HUES48 (cell line): ENCODE results near the gene RBM20.

Experiments used
- H3K27ac ChIP-seq: one replicate; pipeline ENCODE4 v1.7.0; 2013; ENCODE audit warnings: low read depth, low read length, inconsistent platforms
- H3K27me3 ChIP-seq: 2 replicates; pipeline ENCODE4 v1.6.1; 2013; ENCODE audit warnings: mild to moderate bottlenecking, low read length; ENCODE audit not compliant: control insufficient read depth, insufficient read depth
- H3K36me3 ChIP-seq: 2 replicates; pipeline ENCODE4 v1.6.1; 2013; ENCODE audit warnings: low read length; ENCODE audit not compliant: control insufficient read depth, insufficient read depth
- H3K4me1 ChIP-seq: 2 replicates; pipeline ENCODE4 v1.6.1; 2013; ENCODE audit warnings: mild to moderate bottlenecking, low read length; ENCODE audit not compliant: control insufficient read depth, insufficient read depth
- H3K4me3 ChIP-seq: 2 replicates; pipeline ENCODE4 v1.5.1; 2013; ENCODE audit warnings: mild to moderate bottlenecking, low read depth, low read length
- H3K9ac ChIP-seq: 2 replicates; pipeline ENCODE4 v1.6.1; 2013; ENCODE audit warnings: mild to moderate bottlenecking, low read depth, low read length, moderate library complexity
- H3K9me3 ChIP-seq: 2 replicates; pipeline ENCODE4 v1.6.1; 2013; ENCODE audit warnings: low read length; ENCODE audit not compliant: control insufficient read depth, insufficient read depth

Gene RBM20

GRCh38 chr10:110746254-110746826 is 102.2 kb downstream of the RBM20 start:
- H3K27me3 ChIP-seq: no peaks in the 10 kb centered on the region
- H3K36me3 ChIP-seq: no peaks in the 10 kb centered on the region
- H3K27ac ChIP-seq: no peak overlapping the region
- H3K9me3 ChIP-seq: no peaks in the 10 kb centered on the region; the same call in 1 of the 2 replicates
- H3K4me3 ChIP-seq: no peak overlapping the region
- no peak overlapping the region for H3K9ac ChIP-seq
- no peaks in the 10 kb centered on the region for H3K4me1 ChIP-seq

GRCh38 chr10:110746969-110747608 is 103.0 kb downstream of the RBM20 start:
- no peaks in the 10 kb centered on the region for H3K4me1 ChIP-seq
- no peaks in the 10 kb centered on the region for H3K27me3 ChIP-seq
- no peak overlapping the region for H3K9ac ChIP-seq
- no peaks in the 10 kb centered on the region; the same call in 1 of the 2 replicates for H3K9me3 ChIP-seq
- no peak overlapping the region for H3K27ac ChIP-seq
- no peaks in the 10 kb centered on the region for H3K36me3 ChIP-seq
- H3K4me3 ChIP-seq: no peak overlapping the region

- Histone ChIP-seq H3K4me1 (no peaks in the 10 kb centered on the region), H3K9ac (no peak overlapping the region), H3K27ac (no peak overlapping the region), H3K9me3 (no peaks in the 10 kb centered on the region; the same call in 1 of the 2 replicates), H3K27me3 (no peaks in the 10 kb centered on the region), H3K4me3 (no peak overlapping the region), H3K36me3 (no peaks in the 10 kb centered on the region)
Measured at GRCh38 chr10:110747609-110748464, 103.7 kb downstream of the RBM20 start.

- Histone ChIP-seq H3K9ac (no peak overlapping the region), H3K27me3 (no peaks in the 10 kb centered on the region), H3K27ac (no peak overlapping the region), H3K36me3 (no peaks in the 10 kb centered on the region), H3K9me3 (no peaks in the 10 kb centered on the region; the same call in 1 of the 2 replicates), H3K4me1 (no peaks in the 10 kb centered on the region), H3K4me3 (no peak overlapping the region)
Measured at GRCh38 chr10:110748970-110749369, 104.8 kb downstream of the RBM20 start.

DNA sequence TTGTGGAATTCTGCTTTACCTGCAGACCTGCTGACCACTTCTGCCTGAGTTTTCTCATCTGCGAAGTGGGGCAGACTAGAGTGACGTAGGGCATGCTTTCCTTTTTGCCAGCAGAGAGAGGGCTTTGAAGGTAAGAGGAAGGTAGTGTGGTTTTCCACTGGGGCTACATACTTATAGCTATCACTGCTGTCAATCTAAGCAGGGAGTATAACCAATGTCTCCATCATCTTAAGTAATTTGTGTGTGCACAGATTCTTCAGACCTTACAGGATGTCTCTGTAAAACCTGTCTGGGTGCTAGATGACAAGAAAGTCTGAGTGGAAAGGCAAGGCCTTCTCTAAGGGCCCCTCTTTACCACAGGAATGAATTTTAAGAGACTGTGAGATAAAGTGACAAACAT is 106.8 kb downstream of the RBM20 start:
- Histone ChIP-seq H3K36me3 (no peaks in the 10 kb centered on the region), H3K9ac (no peak overlapping the region), H3K4me3 (no peak overlapping the region), H3K9me3 (no peaks in the 10 kb centered on the region; the same call in 1 of the 2 replicates), H3K27me3 (no peaks in the 10 kb centered on the region), H3K4me1 (no peaks in the 10 kb centered on the region), H3K27ac (no peak overlapping the region)

- Histone ChIP-seq H3K27me3 (no peaks in the 10 kb centered on the region), H3K27ac (no peak overlapping the region), H3K9ac (no peak overlapping the region), H3K4me1 (no peaks in the 10 kb centered on the region), H3K36me3 (no peaks in the 10 kb centered on the region), H3K9me3 (no peaks in the 10 kb centered on the region; the same call in 1 of the 2 replicates), H3K4me3 (no peak overlapping the region)
Measured at GRCh38 chr10:110751850-110752249, 107.7 kb downstream of the RBM20 start.

DNA sequence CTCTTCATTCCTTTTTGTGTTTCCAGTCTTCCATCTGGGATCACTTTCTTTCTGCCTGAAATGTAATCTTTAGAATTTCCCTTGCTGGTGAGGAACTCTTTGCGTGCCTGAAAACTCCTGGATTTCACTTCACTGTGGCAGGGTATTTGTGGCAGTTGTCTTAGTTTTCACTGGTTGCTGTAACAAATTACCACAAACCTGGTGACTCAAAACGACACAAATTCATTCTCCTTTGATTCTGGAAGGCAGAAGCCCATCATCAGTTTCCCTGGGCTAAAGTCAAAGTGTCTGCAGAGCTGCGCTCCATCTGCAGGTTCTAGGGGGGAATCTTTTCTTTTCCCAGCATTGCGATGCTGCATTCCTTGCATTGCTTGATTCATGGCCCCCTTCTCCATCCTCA is 109.3 kb downstream of the RBM20 start:
- no peaks in the 10 kb centered on the region; the same call in 1 of the 2 replicates for H3K9me3 ChIP-seq
- H3K4me1 ChIP-seq: no peaks in the 10 kb centered on the region
- no peak overlapping the region for H3K4me3 ChIP-seq
- H3K36me3 ChIP-seq: no peaks in the 10 kb centered on the region
- no peaks in the 10 kb centered on the region for H3K27me3 ChIP-seq
- H3K9ac ChIP-seq: no peak overlapping the region
- H3K27ac ChIP-seq: no peak overlapping the region

- H3K4me1 ChIP-seq: no peaks in the 10 kb centered on the region
Measured at GRCh38 chr10:110754375-110755105, 110.4 kb downstream of the RBM20 start.

DNA sequence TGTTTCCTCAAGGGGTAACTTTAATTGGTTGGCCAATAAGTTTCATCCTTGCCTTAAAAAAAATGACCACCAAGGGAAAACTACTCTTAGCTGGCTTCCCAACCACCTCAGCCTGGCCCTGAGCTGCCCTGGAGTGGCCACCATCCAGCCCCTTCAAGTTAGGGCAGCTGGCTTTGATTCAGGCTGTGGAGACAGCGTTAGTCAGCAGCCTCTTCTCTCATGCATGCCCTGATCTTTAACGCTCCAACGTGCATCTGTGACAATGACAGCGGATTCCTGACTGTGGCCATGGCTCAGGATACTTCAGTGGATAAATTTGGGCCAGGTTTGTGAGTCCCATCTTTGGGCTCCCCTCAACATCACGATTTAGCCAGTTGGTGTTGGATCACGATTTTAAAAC is 111.6 kb downstream of the RBM20 start:
- H3K4me1 ChIP-seq: no peaks in the 10 kb centered on the region
- no peak overlapping the region for H3K9ac ChIP-seq
- no peaks in the 10 kb centered on the region for H3K9me3 ChIP-seq
- H3K4me3 ChIP-seq: no peak overlapping the region
- H3K36me3 ChIP-seq: no peaks in the 10 kb centered on the region
- no peaks in the 10 kb centered on the region for H3K27me3 ChIP-seq
- H3K27ac ChIP-seq: no peak overlapping the region

More at GRCh38 chr10:110754375-110755105, 110.4 kb downstream of the RBM20 start:
- no peaks in the 10 kb centered on the region for H3K36me3 ChIP-seq
- H3K9me3 ChIP-seq: no peaks in the 10 kb centered on the region
- no peak overlapping the region for H3K27ac ChIP-seq
- no peak overlapping the region for H3K9ac ChIP-seq
- H3K4me3 ChIP-seq: no peak overlapping the region
- H3K27me3 ChIP-seq: no peaks in the 10 kb centered on the region

GRCh38 chr10:110756876-110757275 is 112.7 kb downstream of the RBM20 start:
- Histone ChIP-seq H3K9me3 (no peaks in the 10 kb centered on the region), H3K4me1 (no peaks in the 10 kb centered on the region), H3K27me3 (no peaks in the 10 kb centered on the region), H3K36me3 (no peaks in the 10 kb centered on the region), H3K4me3 (no peak overlapping the region), H3K9ac (no peak overlapping the region), H3K27ac (no peak overlapping the region)
